GM21360 (cell line): ENCODE measurements around the gene SMCO4.
"Not testable (repeated sequence)": the region's sequence is repeated elsewhere in the genome, so short reads cannot be mapped to it uniquely, and the experiment has no call there.

ENCODE experiments used
- ATAC-seq: cut with Tn5 transposase; IDR thresholded peaks from one replicate; pipeline ENCODE4 v1.9.1; 2021; ENCODE audit warnings: mild to moderate bottlenecking, moderate library complexity; ENCODE audit not compliant: unreplicated experiment

The SMCO4 gene

DNA sequence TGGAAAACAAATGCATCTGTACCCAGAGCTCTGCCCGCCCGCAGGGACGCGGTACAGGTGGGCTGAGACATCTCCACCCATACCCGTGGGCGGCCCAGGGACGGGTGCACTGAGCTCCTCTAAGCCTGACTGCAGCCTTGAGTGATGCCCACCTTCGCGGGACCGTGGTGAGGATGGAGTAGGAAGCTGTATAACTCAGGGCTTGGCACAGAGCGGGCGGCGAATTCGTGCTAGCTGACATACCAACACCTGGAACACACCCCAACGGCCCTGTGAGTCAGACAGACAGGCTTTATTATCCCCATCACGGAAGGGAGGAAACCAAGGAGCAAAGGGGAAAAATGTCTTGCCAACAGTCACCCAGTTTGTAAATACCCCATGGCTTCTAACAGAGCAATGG, 61.9 kb downstream of the SMCO4 start:
- ATAC-seq: no peak

GRCh38 chr11:93480756-93481155, 62.4 kb downstream of the SMCO4 start:
- ATAC-seq: no peak

GRCh38 chr11:93480256-93480655, 62.9 kb downstream of the SMCO4 start:
- ATAC-seq: no peak

DNA sequence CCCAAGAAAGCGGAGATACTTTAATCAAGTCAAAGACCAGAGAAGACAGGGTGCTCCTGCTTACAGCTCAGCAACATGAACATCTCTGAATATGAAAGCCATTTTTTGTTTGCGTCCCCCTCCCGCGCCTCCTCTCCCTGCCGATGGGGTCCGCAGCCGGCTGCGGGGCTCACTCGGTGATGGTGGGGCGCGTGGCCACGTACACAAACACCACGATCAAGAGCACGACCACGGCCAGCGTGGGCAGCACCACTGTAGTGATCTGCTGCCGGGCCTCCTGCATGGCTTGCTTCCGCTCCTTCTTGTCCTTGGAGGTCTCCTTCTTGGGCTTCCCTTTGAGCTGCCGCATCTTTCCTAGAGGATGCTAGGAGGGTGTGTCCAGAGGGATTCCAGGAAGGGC, 64.3 kb downstream of the SMCO4 start:
- ATAC-seq: no peak

DNA sequence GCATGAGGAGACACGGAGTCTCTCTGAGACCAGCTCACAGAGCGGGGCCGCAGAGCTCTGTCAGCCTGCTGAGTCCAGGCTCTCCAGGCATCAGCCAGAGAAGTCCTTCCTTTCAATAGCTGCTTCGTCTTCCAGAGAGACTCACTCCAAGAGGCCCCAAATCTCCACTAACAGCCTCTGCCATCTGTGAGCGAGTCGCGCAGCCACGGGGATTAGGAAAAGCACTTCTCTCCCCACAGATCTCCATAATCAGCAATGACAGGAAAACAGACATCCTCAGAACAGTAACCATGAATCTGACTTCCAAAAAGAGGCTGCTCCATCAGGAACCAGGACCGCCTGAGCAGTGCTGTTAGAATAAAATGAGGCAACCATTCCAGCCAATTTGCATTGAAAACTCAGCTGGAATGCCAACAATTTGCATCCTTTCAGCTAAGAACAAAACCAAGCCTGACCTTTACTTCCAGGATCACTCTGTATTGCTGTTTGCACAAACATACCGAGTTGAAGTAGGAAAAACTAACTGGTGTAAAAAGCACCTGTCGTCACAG, 65.4 kb downstream of the SMCO4 start:
- no peak for ATAC-seq

DNA sequence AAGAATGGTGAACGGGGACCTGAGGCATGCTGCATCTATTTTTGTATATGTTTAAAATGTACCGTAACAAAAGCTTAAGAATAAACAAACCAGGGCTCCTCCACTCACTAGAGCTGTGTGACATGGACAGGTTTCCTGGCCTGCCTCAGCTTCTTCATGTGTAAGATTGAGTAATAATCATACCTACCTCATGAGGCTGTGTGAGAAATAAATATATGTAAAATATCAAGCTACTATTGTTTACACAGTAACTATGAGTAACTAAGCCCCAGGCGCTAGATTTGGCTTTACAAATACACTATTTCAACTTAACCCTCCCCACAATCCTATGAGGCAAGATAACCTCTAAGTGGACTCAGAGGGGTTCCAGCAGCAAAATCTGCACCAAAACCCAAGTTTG, 66.4 kb downstream of the SMCO4 start:
- ATAC-seq: no peak

- ATAC-seq: no peak
Observed at GRCh38 chr11:93474123-93474522, 69.1 kb downstream of the SMCO4 start.

DNA sequence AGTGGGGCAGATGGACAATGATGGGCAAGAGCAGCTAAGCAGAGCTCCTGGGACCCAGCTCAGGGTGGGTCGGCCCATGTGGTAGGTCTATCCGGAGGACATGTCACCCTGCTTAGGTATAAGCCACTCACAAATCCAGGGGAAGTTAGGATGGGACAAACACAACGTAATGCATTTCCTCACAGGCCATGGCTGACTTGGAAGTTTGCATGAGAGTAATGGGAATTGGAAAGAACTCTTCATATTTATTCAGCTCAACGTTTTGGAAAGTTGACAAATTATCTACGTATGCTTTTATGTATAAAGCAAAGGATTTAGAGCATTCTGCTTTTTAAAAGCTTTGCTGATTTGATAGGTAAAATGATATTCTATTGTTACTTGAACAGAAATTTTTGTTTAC, 74.9 kb downstream of the SMCO4 start:
- ATAC-seq: no peak

DNA sequence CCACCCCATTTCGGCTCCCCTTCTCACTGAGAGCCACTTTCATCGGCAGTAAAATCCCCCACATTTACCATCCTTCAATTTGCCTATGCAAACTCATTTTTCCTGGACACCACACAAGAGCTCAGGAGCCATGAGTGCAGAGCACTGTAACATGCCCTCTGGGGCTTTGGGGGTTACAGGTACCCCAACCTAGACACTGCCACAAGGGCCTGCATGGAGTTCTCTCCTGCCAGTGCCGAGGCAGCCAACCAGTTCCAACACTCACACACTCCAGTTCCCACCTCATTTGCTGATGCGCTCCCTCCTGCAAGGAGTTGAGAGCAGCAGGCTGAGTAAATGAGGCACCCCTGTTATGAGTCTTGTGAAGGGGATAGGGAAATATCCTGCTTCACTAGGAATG, 76.1 kb downstream of the SMCO4 start:
- no peak for ATAC-seq

GRCh38 chr11:93464927-93465540, 78.2 kb downstream of the SMCO4 start:
- no peak for ATAC-seq

GRCh38 chr11:93463666-93464065, 79.5 kb downstream of the SMCO4 start:
- ATAC-seq: not testable (repeated sequence)

- ATAC-seq: no peak
Observed at GRCh38 chr11:93458286-93458685, 84.9 kb downstream of the SMCO4 start.

GRCh38 chr11:93444617-93445073, 98.5 kb downstream of the SMCO4 start:
- ATAC-seq: no peak

DNA sequence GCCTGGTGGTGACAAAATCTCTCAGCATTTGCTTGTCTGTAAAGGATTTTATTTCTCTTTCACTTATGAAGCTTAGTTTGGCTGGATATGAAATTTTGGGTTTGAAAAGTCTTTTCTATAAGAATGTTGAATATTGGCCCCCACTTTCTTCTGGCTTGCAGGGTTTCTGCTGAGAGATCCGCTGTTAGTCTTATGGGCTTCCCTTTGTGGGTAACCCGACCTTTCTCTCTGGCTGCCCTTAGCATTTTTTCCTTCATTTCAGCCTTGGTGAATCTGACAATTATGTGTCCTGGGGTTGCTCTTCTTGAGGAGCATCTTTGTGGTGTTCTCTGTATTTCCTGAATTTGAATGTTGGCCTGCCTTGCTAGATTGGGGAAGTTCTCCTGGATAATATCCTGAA, 100.0 kb downstream of the SMCO4 start:
- ATAC-seq: not testable (repeated sequence)

DNA sequence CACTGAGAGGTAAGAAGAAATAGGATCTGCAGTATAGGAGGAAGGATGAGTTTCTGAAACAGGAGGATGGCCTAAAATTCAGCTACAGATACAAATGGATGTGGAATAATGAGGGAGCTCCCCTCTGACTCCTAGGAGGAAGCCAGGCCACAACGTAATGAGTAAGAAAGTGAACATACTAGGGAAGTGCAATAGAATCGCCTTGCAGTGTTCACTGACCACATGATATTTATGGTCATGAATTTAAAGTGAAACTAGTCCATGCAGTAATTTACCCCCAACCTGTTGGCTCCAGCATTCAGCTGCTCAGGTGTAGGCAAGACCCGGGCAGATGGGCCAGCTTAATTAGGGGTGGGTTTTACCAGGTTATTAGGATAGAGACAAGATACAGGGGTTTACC, 110.9 kb downstream of the SMCO4 start:
- ATAC-seq: no peak
